NCI-H2107 (cell line): Measurements from ENCODE around the gene SCLY.
"Not testable (repeated sequence)": the region's sequence is repeated elsewhere in the genome, so short reads cannot be mapped to it uniquely, and the experiment has no call there.

Experiments used
- DNase-seq: peaks from one replicate; lab custom pipeline; 2025; lab: John Stamatoyannopoulos, UW

Gene SCLY, protein sequence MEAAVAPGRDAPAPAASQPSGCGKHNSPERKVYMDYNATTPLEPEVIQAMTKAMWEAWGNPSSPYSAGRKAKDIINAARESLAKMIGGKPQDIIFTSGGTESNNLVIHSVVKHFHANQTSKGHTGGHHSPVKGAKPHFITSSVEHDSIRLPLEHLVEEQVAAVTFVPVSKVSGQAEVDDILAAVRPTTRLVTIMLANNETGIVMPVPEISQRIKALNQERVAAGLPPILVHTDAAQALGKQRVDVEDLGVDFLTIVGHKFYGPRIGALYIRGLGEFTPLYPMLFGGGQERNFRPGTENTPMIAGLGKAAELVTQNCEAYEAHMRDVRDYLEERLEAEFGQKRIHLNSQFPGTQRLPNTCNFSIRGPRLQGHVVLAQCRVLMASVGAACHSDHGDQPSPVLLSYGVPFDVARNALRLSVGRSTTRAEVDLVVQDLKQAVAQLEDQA

DNA sequence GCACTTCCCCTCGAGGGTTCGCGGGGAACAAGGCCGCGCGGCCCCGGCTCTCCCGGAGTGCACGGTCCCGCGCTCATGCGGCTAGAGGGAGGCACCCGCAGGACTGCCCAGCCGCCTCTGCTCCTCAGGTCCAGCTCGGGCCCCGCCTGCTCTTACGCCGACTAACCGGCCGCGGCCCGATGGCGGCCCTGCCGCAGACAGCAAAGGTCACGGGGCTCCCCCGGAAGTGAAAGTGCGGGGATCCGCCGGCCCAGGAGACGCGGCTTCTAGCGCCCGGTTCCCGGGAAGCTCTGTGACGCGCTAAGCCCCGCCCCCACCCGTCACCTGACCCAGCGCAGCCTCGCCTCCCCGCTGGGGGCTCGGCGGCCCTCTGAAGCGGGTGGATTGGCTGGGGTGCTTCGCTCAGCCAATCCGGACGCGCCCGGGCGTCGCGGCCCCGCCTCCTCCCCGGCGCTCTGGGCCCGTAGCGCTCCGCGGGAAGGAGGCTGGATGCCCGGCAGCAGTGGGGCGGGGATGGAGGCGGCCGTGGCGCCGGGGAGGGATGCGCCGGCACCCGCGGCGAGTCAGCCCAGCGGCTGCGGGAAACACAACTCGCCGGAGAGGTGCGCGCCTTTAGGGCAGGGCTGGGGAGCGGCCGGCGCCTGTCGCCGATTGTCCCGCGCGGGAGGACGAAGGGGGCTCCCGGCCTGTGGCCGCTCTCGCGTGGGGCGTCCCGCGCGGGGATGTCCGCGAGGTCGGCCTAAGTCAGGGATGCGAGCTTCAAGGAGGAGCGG lies at the start of gene SCLY:
TSS of gene SCLY (plus strand) at position 460 of the 773 bp plus-strand sequence. CDS start at position 514, 54 bp downstream.
- peak; percentile 96 for DNase-seq

DNA sequence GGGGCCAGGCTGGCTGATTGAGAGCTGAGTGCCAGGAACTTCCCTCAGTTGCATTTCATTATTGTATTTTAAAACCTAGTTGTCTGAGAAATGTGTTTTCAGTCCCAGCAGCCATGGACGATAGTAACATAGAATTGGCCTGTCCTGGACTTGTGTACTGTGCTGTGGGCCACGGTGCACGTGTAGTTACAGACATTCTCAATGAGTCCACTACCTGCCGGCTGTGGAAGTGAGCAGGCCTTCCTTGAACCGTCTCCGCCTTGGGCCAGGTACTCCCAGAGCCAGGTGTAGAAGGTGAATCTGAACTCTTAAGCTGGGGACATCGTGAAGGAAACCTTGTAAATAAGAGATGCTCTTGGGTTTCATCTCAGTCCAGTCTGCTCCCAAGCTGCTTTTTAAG lies 47.0 kb upstream of the SCLY start:
- no peak for DNase-seq

- DNase-seq = no peak
These were observed 45.1 kb upstream of the SCLY start for GRCh38 chr2:238015705-238016104.

DNA sequence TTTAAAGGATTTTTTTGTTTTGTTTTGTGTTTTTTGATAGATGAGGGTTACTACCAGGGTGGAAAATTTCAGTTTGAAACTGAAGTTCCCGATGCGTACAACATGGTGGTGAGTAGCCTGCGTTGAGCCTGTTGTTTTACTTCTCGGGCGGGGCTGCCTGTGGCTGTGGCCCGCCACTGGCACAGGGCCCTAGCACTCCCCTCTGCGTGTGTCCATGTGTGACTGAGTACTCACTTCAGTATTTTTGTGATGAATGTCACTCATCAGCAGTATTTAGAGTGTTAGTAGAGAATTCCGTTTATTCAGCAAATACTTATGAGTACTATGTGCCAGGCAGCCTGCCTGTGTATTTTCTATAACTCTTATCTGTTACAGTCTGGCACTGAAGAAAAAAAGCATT lies 44.3 kb upstream of the SCLY start:
- no peak for DNase-seq

- no peak for DNase-seq
These were observed 40.8 kb upstream of the SCLY start for GRCh38 chr2:238019962-238020361.

DNA sequence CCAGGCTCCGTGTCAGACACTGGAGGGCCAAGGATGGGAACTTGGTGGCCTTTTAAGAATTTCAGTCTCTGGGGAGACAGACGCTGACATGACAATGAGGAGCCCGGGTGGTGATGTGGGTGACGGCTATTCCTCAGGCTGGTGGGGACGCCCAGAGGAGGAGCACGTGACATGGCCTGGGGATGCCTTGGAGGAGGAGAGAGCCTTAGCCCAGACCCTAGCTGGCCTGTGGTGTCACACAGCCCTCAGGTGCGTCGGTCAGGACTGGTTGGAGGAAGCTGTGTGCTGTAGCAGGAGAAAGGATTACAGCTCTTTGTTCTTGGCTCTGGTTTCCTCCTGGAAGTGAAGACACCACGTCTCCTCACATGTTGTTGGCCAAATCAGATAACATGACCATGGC lies 40.0 kb upstream of the SCLY start:
- no peak for DNase-seq

DNA sequence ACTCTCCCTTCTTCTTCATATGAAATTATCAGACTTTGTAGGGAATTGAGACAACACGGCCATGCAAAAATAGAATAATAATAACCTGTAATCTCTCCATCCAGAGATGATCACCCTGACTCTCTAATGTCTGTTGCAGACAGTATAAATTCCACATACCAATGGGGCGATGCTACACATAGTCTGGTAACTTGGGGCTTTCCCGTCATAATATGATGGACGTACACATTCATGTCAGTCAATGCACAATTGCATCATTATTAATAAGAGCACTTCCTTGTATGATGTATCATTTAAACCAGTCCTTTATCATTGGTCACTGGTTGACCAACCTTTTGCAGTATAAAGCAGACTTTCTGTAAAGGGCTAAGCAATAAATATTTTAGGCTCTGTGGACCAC lies 39.5 kb upstream of the SCLY start:
- DNase-seq = no peak

DNA sequence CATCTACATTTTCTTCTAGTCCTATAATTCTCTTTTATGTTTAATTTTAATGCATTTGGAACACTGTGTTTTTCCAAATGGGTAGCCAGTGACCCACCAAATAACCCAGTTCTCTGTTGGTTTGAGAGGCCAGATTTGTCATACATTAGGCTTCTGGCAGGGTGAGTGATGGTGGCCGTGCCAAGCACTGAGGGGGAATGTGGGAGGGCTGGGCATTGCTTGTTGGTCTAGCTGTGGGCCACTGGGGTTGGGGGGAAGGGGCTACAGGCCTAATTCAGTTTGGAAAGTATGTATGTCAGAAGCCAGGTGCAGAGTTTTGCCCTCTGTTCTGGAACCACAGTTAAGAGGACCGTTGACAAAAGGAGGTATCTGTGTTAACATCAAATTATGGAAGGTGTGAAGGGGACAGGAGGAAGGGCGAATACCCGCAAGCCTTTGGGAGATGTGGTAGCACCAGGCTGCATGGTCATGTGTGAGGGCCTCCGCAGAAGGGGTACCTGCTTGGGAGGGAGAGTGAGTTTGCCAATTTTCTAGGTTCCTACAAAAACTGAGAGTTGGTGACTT lies 38.1 kb upstream of the SCLY start:
- DNase-seq = no peak

- no peak for DNase-seq
These were observed 37.2 kb upstream of the SCLY start for GRCh38 chr2:238023608-238024007.

DNA sequence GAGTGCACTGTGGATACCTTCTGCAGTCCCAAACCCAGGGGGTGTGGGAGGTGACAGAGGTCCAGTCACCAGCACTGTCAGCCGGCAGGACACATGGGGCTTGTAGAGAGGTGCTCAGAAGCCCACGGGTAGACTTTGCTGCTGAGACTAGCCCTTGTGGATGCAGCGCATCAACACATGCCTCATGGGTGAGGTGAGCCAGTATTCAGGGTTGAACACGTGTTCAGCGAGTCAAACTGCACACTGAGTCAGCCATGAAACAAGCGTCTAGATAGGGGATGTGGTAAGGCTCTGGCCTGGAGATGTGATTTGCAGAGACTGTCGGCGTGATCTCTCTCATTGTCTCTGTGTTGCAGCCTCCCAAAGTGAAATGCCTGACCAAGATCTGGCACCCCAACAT lies 35.8 kb upstream of the SCLY start:
- DNase-seq = no peak

- DNase-seq = no peak
These were observed 35.0 kb upstream of the SCLY start for GRCh38 chr2:238025741-238026360.

- DNase-seq = no peak
These were observed 33.7 kb upstream of the SCLY start for GRCh38 chr2:238027058-238027457.

- DNase-seq = no peak
These were observed 33.0 kb upstream of the SCLY start for GRCh38 chr2:238027591-238028415.

- DNase-seq = no peak
These were observed 30.9 kb upstream of the SCLY start for GRCh38 chr2:238029853-238030252.

DNA sequence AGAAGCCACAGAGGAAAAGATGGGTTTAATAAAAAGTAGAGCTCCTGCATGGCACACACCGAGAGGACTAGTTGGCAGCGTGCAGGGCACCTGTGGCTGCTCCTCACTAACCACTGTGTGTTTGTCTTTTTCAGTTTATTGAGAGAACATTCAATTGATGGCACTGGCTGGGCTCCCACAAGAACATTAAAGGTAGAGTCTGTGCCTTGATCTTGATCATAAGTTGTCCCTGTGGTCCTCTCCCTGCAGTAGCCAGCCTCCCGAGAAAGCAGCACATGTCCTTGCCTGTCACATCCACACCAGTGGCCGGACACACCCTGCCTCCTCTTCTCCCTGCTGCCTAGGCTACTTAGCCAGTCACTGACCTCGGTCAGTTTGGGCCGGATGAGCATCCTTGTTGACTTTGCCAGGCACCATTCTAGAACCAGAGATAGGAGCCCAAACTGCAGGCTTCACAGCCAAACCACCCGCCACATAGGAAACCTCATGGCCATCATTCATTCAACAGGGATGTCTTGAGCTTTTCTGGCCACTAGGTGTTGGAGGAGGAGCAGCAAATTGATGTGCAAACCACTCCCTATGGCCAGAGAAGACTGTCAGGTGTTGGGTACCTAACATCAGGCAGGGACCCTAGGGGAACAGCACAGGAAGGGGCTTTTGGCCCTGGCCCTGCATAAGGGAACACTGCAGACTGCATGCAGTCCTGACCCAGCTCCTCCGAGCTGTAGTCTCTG lies 30.2 kb upstream of the SCLY start:
- DNase-seq = no peak

DNA sequence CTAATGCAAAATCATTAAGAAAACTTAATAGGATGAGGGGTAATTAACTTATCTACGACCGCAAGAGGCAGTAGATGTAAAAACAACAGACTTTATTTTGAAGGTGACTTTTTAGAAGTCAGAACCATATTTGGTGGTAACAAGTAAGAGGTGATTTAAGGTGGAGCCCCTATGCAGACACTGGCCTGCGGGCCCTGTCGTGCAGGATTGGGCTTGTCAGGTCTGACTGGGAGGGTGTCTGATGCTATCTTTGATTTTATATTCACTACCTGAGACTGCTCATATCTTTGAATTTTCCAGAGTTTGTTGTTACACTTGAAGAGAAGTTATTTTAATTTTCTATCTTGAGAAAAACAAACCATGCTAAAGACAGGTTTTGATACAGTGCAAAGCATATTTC lies 29.1 kb upstream of the SCLY start:
- no peak for DNase-seq

GRCh38 chr2:238032755-238033337 lies 28.0 kb upstream of the SCLY start:
- DNase-seq = no peak

GRCh38 chr2:238033991-238034390 lies 26.8 kb upstream of the SCLY start:
- DNase-seq = not testable (repeated sequence)

DNA sequence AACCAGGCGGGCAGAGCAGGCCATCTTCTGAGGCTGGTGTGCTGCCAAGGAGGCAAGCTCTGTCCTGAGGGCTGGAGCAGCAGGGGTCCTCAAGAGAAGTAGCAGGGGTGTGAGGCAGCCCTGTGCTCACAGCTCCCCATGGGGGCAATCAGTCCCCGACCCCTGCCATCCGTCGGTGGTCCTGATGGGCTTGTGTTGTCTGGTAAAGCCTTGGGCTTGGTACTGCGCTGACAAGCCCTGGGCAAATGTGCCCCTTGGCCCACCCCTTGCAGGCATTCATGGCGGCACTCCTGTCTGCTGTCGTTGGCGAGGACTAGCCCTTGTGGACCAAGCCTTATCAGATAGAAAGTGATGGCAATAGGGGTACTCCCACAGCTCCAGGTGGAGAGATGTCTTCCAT lies 22.6 kb upstream of the SCLY start:
- DNase-seq = no peak

GRCh38 chr2:238039151-238039550 lies 21.6 kb upstream of the SCLY start:
- DNase-seq = no peak

GRCh38 chr2:238039985-238040384 lies 20.8 kb upstream of the SCLY start:
- DNase-seq = no peak
